Neural progenitor cell (in vitro differentiated cells): ENCODE data around the gene ZNF747. TPM values are rescaled to one million over a fixed set of nuclear protein-coding genes. Genes with fewer than 3 reads are reported as not detected.

Experiments
- DNase-seq: peaks from one replicate; pipeline ENCODE4 v3.0.0-alpha.2; 2016; ENCODE audit warnings: low spot score
- H2AFZ ChIP-seq: fragments of 200-600 bp; sonication (generic); replicated peaks from 2 replicates; pipeline ENCODE4 v1.6.1; 2016; ENCODE audit warnings: antibody characterized with exemption
- H3F3A ChIP-seq: fragments of 200-600 bp; sonication (generic); 2 replicates; pipeline ENCODE4 v1.6.1; 2016; ENCODE audit warnings: antibody characterized with exemption, low read depth
- H3K27ac ChIP-seq: fragments of 200-600 bp; sonication (generic); 2 replicates; pipeline ENCODE4 v1.5.1; 2016; ENCODE audit warnings: mild to moderate bottlenecking
- H3K27me3 ChIP-seq: fragments of 200-600 bp; sonication (generic); 2 replicates; pipeline ENCODE4 v1.6.1; 2016; ENCODE audit warnings: mild to moderate bottlenecking, moderate library complexity
- H3K36me3 ChIP-seq: fragments of 200-600 bp; sonication (generic); 2 replicates; pipeline ENCODE4 v1.5.1; 2016
- H3K4me1 ChIP-seq: fragments of 200-600 bp; sonication (generic); 2 replicates; pipeline ENCODE4 v1.6.1; 2016; ENCODE audit warnings: mixed run types
- H3K4me2 ChIP-seq: fragments of 200-600 bp; sonication (generic); 2 replicates; pipeline ENCODE4 v1.6.1; 2016
- H3K4me3 ChIP-seq: fragments of 200-600 bp; sonication (generic); 2 replicates; pipeline ENCODE4 v1.5.1; 2016
- H3K79me2 ChIP-seq: fragments of 200-600 bp; sonication (generic); 2 replicates; pipeline ENCODE4 v1.6.1; 2016; ENCODE audit warnings: low read depth
- H3K9ac ChIP-seq: fragments of 200-600 bp; sonication (generic); 2 replicates; pipeline ENCODE4 v1.6.1; 2016
- H3K9me3 ChIP-seq: fragments of 200-600 bp; sonication (generic); 2 replicates; pipeline ENCODE4 v1.5.1; 2016; ENCODE audit warnings: low read depth
- H4K20me1 ChIP-seq: fragments of 200-600 bp; sonication (generic); 2 replicates; pipeline ENCODE4 v1.6.1; 2016; ENCODE audit warnings: low read depth
- H3K27ac Mint-ChIP-seq: 3 replicates; pipeline ENCODE4 v1.8.0; 2021; ENCODE audit warnings: mixed read lengths
- H3K27me3 Mint-ChIP-seq: 2 replicates; pipeline ENCODE4 v1.8.0; 2022; ENCODE audit warnings: low read depth, mild to moderate bottlenecking, inconsistent platforms, moderate library complexity, mixed read lengths; ENCODE audit not compliant: insufficient read depth
- H3K36me3 Mint-ChIP-seq: 3 replicates; pipeline ENCODE4 v1.8.0; 2021; ENCODE audit warnings: mixed read lengths
- H3K4me1 Mint-ChIP-seq: 3 replicates; pipeline ENCODE4 v1.8.0; 2021; ENCODE audit warnings: mixed read lengths
- H3K4me3 Mint-ChIP-seq: 3 replicates; pipeline ENCODE4 v1.8.0; 2021; ENCODE audit warnings: mild to moderate bottlenecking, moderate library complexity, mixed read lengths
- H3K9me3 Mint-ChIP-seq: 3 replicates; pipeline ENCODE4 v1.8.0; 2020; ENCODE audit warnings: mixed read lengths
- EZH2 ChIP-seq: fragments of 200-600 bp; sonication (generic); IDR thresholded peaks from 2 replicates; pipeline ENCODE4 v1.6.1; 2017; ENCODE audit warnings: antibody characterized with exemption, mild to moderate bottlenecking, moderate library complexity
- EZH2phosphoT487 ChIP-seq: fragments of 200-600 bp; sonication (generic); IDR thresholded peaks from 2 replicates; pipeline ENCODE4 v1.6.1; 2017; ENCODE audit warnings: antibody characterized with exemption
- total RNA-seq: library from RNA; depleted of rRNA; stranded (reverse); fragments of >200 nt; gene quantifications from 2 replicates; pipeline ENCODE4 v1.2.3, GENCODE V29; 2015; ENCODE audit warnings: low replicate concordance
- TF ChIP-seq, protein P1 (sequence below): fragments of 200-600 bp; sonication (generic); IDR thresholded peaks from 2 replicates; pipeline ENCODE4 v1.5.1; 2017; ENCODE audit warnings: antibody characterized with exemption, mild to moderate bottlenecking

Gene ZNF747
- total RNA-seq, 1 donor from 2014 or later: 7.0 TPM

DNA sequence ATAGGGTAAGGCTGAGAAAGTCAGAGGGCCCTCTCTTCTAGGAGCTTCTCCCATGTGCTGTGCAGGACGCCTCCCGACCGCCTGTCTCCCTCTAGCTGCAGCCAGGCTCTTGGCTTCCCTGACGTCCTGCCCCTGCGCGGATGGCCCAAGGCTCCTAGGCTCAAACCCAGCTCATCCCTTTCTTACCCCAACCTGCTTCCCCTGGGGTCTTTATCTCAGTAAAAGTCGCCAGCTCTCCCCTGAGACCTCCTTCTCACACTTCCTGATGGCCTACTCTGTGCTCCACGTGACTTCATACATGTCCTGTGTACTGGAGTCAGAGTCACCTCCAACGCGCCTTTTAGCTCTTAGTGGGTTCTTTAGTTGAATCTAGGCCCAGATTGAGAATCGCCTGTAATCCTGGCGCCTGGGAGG, 1.1 kb upstream of the ZNF747 start:
- Histone ChIP-seq H4K20me1 (no peaks in the 10 kb centered on the region), H3F3A (peaks cover 7% of the 10 kb centered on the region), H3K4me1 (peaks cover 8% of the 10 kb centered on the region), H2AFZ (no peak overlapping the region), H3K4me3 (peak overlapping the region; percentile 71), H3K9ac (no peak overlapping the region), H3K36me3 (no peaks in the 10 kb centered on the region), H3K79me2 (peaks cover 36% of the 10 kb centered on the region), H3K9me3 (no peaks in the 10 kb centered on the region), H3K27me3 (no peaks in the 10 kb centered on the region), H3K4me2 (peak overlapping the region; percentile 82), H3K27ac (no peak overlapping the region)
- Mint-ChIP-seq H3K4me1 (peaks cover 24% of the 10 kb centered on the region), H3K27ac (peak overlapping the region; percentile 71), H3K4me3 (peak overlapping the region; percentile 88), H3K27me3 (peaks cover 4% of the 10 kb centered on the region), H3K36me3 (peaks cover 9% of the 10 kb centered on the region), H3K9me3 (no peaks in the 10 kb centered on the region)
- TF ChIP-seq, protein P1, sequence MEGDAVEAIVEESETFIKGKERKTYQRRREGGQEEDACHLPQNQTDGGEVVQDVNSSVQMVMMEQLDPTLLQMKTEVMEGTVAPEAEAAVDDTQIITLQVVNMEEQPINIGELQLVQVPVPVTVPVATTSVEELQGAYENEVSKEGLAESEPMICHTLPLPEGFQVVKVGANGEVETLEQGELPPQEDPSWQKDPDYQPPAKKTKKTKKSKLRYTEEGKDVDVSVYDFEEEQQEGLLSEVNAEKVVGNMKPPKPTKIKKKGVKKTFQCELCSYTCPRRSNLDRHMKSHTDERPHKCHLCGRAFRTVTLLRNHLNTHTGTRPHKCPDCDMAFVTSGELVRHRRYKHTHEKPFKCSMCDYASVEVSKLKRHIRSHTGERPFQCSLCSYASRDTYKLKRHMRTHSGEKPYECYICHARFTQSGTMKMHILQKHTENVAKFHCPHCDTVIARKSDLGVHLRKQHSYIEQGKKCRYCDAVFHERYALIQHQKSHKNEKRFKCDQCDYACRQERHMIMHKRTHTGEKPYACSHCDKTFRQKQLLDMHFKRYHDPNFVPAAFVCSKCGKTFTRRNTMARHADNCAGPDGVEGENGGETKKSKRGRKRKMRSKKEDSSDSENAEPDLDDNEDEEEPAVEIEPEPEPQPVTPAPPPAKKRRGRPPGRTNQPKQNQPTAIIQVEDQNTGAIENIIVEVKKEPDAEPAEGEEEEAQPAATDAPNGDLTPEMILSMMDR: peak; percentile 51
- TF ChIP-seq EZH2 (no peak), EZH2phosphoT487 (no peak)
- peak; percentile 82 for DNase-seq

DNA sequence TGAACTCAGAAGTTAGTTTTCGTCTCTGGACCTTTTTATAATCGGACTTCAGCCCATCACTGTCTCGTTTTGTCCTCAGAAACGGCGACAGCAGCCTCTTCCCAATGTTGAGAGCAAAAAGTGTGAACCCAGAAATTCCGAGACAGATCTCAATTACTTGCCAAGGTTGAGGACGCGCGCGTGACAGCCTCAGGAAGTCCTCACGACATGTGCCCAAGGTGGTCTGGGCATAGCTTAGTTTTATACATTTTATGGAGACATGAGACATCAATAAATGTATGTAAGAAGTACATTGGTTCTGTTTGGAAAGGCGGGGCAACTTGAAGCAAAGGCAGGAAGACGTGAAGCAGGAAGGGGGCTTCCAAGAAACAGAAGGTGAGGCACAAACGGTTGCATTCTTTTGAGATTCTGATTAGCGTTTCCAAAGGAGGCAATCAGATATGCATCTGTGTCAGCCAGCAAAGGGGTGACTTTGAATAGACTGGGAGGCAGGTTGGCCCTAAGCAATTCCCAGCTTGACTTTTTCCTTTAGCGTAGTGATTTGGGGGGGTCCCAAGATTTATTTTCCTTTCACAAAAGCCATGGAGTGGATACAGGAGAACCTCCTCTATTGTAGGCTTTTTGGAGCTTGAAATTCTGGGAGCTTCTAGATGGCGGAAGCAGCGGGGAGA, 583 bp upstream of the ZNF747 start:
- Histone ChIP-seq H3K9ac (peak overlapping the region; percentile 27), H3K27ac (no peak overlapping the region), H3K27me3 (no peaks in the 10 kb centered on the region), H3K36me3 (no peaks in the 10 kb centered on the region), H3K4me1 (peaks cover 8% of the 10 kb centered on the region), H3K4me2 (peak overlapping the region; percentile 82), H3K4me3 (peak overlapping the region; percentile 71), H3K79me2 (peaks cover 36% of the 10 kb centered on the region), H3F3A (peaks cover 7% of the 10 kb centered on the region), H3K9me3 (no peaks in the 10 kb centered on the region), H2AFZ (peak overlapping the region; percentile 80), H4K20me1 (no peaks in the 10 kb centered on the region)
- TF ChIP-seq EZH2 (no peak), EZH2phosphoT487 (no peak)
- TF ChIP-seq, protein P1: no peak
- peaks cover 24% of the 10 kb centered on the region for H3K4me1 Mint-ChIP-seq
- peak overlapping the region; percentile 88 for H3K4me3 Mint-ChIP-seq
- H3K27ac Mint-ChIP-seq: peak overlapping the region; percentile 91
- DNase-seq: peak; percentile 41
- H3K27me3 Mint-ChIP-seq: peaks cover 4% of the 10 kb centered on the region
- H3K36me3 Mint-ChIP-seq: peaks cover 9% of the 10 kb centered on the region
- H3K9me3 Mint-ChIP-seq: no peaks in the 10 kb centered on the region

DNA sequence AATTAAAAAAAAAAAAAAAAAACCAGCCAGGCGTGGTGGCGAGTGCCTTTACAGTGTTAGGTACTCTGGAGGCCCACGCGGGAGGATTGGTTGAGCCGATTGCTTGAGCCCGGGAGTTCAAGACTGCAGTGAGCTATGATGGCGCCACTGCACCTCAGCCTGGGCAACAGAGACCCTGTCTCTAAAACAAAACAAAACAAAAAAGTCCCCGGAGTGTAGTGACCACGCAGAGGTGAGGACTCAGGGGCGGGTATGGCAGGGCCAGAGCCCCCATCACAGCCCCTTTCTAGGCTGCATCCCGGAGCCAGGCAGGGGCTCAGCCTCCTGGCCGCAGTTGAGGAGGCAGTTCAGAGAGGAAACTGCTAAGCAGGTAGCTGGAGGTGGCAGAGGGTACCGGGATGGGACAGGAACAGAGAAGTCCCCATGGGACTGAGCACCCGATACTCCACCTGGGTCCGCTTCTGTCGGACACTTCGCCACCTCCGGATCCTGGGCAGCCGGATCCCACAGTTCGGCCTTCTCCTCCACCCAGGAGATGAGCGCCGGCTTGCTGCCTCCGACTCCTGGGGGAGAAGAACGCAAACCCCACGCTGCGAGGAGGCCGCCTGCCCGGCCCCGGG, 800 bp downstream of the ZNF747 start:
- H3K27ac Mint-ChIP-seq: peak overlapping the region; percentile 50
- peaks cover 7% of the 10 kb centered on the region for H3F3A ChIP-seq
- H3K9ac ChIP-seq: peak overlapping the region; percentile 45
- peaks cover 9% of the 10 kb centered on the region for H3K36me3 Mint-ChIP-seq
- peaks cover 8% of the 10 kb centered on the region for H3K4me1 ChIP-seq
- H3K27ac ChIP-seq: no peak overlapping the region
- peaks cover 3% of the 10 kb centered on the region for H3K27me3 Mint-ChIP-seq
- peak; percentile 17 for DNase-seq
- H3K4me3 Mint-ChIP-seq: peak overlapping the region; percentile 82
- TF ChIP-seq, protein P1: no peak
- no peak for TF ChIP-seq EZH2phosphoT487
- no peak for TF ChIP-seq EZH2
- no peaks in the 10 kb centered on the region for H3K9me3 Mint-ChIP-seq
- H2AFZ ChIP-seq: peak overlapping the region; percentile 80
- H3K4me1 Mint-ChIP-seq: peaks cover 24% of the 10 kb centered on the region
- peaks cover 36% of the 10 kb centered on the region for H3K79me2 ChIP-seq
- H4K20me1 ChIP-seq: no peaks in the 10 kb centered on the region
- peak overlapping the region; percentile 71 for H3K4me3 ChIP-seq
- H3K4me2 ChIP-seq: peak overlapping the region; percentile 82
- no peaks in the 10 kb centered on the region for H3K9me3 ChIP-seq
- H3K36me3 ChIP-seq: no peaks in the 10 kb centered on the region
- no peaks in the 10 kb centered on the region for H3K27me3 ChIP-seq
